Ovary (tissue), 3 donors: Measurements from ENCODE around the gene AVEN.

ENCODE experiments used
- CTCF ChIP-seq, 3 donors: fragments of 450-650 bp in 2 of 3; fragments of 200-600 bp in 1 of 3; IDR thresholded peaks; one replicate each; pipeline versions ENCODE4 v1.5.1 to v1.8.0; 2016 to 2022; ENCODE audit warnings: antibody characterized with exemption in 3 of 3, mild to moderate bottlenecking in 1 of 3
- EP300 ChIP-seq: sonication (generic); formaldehyde crosslinking; IDR thresholded peaks from one replicate; pipeline ENCODE4 v1.6.1; 2017; ENCODE audit warnings: antibody characterized with exemption
- donor health status: DM: no; HTN: no; CAD: no.

- no peak for TF ChIP-seq CTCF (IDR thresholded peaks at IDR 0.05)
- TF ChIP-seq EP300: no peak
Observed at GRCh38 chr15:33859992-33860545, 178.9 kb downstream of the AVEN start.
